RPMI8226 (cell line): ENCODE measurements around the gene HECTD2.
A peak's percentile ranks its signal among the peaks of the same experiment; 100 is the strongest.
"Not testable (repeated sequence)": the region's sequence is repeated elsewhere in the genome, so short reads cannot be mapped to it uniquely, and the experiment has no call there.

Experiments used
- DNase-seq: peaks from one replicate; pipeline ENCODE4 v3.0.0-alpha.2; 2015

HECTD2 gene

DNA sequence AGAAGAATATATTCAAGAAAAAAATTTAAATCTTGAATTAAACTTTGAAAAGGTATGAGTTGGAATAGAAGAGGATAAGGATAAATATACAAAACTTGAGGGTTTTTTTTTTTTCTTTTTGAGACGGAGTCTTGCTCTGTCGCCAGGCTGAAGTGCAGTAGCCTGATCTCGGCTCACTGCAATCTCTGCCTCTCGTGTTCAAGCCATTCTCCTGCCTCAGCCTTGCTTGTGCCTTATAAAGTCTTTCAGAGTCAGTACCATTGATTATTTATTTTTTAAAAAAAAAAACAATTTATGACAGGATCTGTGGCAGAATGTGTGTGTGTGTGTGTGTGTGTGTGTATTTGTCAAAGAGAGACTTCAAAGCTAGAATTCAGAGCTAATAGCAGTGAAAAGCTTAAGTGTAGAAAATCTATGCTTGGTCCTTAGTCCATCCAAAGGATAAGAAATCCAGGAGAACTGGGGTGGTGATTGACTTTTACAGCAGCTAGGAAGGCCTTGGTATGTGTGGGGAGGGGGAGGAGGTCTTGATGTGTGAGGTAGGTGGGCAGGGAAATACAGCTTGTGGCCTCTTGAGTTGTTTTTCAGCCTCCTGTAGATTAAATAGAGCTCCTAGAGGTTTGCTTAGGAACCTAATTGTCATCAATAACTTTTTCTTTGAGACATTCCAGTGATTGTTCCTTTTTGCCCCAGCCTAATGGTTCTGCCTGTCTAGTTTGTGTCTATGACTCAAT, 2.4 kb downstream of the HECTD2 start:
- DNase-seq = no peak

DNA sequence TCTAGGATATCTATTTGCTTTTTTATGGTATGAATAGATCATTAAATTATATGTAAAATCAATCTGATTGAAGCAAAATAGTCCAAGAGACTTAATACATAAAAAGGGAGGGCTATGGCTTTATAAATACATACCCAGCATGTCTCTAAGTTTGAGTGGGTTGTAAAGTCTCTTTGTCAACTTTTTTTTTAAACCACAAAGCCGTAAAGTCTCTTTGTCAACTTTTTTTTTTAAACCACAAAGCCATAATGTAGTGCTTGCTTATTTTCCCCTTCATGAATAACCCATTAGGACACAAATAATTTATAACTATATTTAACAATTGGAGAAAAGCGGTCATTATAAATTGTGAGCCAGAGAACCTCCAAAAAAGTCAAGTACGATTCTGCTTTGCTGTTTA, 5.7 kb downstream of the HECTD2 start:
- no peak for DNase-seq

DNA sequence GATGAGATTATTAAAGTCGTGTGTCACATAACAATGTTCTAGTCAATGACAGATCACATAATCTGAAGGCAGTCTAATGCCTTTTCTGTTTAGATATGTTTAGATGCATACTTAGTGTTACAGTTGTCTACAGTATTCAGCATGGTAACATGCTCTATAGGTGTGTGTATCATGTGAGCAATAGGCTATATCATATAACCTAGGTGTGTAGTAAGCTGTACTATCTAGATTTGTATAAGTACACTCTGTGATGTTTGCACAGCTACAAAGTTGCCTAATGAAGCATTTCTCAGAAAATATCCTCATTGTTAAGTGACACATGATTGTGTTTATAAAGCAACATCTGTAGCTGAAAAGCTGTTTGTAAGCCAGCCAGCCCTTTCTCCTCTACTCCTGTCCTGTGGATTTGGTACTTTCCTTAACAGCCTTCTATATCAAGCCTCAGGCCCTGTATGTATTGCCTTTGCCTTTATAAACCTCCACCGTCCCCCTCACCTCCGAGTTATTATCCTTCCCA, 6.3 kb downstream of the HECTD2 start:
- no peak for DNase-seq

DNA sequence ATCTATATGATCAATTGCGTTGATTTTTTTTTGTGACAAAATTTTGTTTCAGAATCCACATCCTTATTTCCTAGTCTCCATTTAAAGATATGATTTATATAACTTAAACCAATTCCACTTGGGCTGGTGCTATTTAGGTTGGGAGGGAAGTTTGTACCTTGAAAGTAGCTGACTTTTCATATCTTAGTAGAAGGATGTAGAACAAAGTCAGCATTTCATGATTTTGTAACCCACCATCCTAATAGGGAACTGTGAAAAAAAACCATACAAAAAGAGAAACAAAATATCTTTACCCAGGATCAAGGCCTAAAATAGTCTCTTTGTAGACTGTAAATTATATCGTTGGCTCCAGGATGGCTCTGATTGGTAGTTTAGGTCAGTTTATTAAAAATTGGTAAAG, 8.3 kb downstream of the HECTD2 start:
- DNase-seq = peak; percentile 47

DNA sequence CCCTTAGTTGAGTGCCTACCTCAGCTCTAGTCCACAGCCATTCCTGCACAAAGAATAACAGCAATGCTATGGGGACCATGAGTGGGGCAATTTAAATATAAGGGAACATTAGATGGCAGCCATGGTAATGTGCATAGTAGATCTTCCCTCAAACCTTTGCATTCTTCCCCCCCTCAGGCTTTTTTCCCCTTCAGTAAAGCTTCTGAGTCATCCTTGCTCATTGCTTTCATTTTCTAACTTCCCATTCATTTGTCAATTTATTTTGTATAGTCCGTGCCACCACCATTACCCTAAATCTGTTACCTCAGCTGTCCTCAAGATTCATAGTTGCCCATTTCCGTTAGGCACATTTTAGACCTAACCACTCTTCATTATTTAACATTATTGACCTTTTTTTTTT, 10.7 kb downstream of the HECTD2 start:
- DNase-seq = no peak

DNA sequence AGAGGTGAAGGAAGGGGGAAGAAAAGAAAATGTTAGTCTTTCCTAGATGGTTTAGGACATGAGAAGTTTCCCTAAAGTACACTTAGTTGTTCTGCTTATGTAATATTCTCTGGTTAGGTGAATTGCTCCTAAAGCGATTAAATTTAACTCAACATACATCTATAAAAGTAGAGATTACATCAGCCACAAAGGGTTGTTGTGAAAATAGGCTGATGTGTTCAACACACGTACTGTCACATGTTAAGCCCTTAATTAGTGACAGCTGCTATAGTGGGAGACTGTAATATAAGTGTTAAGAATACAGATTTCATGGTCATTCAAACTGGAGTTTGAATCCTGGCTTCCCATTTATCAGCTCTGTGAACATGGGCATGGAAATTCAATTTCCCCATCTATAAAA, 12.8 kb downstream of the HECTD2 start:
- no peak for DNase-seq

DNA sequence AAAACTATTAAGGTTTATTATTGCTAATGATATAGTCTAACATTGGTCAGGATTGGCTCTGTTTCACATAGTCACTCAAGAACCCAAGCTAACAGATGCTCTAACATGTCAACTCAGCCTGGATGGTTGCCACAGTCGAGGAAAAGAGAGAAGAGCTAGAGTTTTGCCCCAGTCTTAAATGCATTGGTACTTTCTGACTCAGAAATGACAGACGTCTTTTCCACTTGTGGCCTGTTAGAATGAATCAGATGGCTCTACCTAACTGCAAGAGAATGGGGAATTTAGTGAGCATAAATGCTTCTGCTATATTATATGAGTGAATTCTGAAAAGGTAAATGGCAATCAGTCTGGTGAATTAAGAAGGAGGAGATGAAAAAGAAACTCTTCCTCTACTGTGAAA, 13.9 kb downstream of the HECTD2 start:
- no peak for DNase-seq

DNA sequence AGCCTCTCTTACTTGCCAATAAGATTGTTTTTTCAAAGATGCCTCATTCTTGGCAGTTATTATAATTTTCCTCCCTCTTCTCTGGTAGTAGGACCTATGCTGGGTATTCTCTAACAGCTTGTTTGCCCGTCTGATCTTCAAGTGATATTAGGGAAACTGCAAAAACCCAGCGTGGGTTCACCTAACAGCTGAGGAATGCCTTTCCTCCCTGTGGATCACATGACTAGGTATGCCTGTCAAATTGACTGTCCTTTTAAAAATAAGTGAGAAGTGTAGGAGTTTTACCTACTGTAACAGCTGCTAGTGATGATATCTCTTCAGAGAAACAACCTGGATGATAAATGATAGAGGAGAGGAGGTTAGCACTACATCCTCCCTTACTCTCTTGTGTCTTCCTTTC, 22.0 kb downstream of the HECTD2 start:
- no peak for DNase-seq

DNA sequence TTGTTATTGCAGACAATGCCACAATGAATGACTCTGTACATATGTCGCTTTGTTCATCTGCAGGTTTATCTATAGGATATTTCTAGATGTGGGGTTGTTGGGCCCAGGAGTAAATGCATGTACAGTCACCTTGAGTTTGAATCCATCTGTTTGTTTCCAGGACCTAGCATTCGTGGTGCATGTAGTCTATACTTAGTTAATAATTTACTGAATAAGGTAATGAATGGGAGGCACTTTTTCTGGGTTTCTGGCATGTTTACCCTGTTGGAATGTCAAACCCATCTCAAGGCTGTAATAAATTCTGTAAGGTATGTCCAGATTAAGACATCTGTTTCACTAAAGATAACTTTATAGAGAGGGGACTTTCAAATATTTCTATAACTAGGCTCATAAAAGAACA, 23.5 kb downstream of the HECTD2 start:
- no peak for DNase-seq

DNA sequence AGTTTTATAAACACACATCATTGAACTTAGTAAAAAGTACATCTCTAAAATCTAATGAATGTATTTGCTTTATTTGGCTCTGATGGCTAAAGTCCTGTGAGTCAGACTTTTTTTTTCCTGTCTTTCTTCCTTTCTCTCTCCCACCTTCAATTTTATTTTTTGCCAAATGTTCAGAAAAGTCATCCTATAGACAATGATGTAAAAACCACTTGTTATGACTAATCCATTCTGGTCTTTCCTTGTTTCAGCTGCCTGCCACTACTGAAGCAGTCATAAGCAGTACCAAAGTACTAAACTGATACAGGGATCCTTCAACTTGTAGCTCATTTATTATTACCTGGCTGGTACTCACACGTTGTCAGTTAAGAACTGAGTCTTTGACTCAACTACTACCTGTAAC, 23.9 kb downstream of the HECTD2 start:
- no peak for DNase-seq

DNA sequence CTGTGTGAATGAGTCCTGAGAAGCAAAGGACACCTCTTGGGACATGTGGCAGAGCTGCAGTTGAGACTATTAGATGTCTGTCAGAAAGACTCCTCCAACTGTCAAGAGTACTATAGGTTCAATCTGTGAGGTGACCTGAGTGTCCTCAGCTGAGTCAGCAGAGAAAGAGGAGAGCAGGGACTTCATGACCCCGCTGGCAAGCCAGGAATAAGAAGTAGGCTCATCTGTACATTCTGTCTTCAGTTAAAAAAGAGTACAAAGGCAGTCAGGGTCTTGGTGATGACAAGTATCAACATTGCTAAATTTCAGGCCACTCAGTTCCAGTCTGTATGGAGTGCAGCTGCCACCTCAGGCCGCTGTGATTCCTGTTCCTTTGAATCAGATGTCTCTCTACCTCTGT, 25.1 kb downstream of the HECTD2 start:
- no peak for DNase-seq

DNA sequence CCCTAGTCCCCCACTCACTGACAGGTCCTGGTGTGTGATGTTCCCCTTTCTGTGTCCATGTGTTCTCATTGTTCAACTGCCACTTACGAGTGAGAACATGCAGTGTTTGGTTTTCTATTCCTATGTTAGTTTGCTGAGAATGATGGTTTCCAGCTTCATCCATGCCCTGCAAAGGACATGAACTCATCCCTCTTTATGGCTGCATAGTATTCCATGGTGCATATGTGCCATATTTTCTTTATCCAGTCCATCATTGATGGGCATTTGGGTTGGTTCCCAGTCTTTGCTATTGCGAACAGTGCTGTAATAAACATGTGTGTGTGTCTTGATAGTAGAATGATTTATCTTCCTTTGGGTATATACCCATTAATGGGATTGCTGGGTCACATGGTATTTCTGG, 28.1 kb downstream of the HECTD2 start:
- DNase-seq = not testable (repeated sequence)

DNA sequence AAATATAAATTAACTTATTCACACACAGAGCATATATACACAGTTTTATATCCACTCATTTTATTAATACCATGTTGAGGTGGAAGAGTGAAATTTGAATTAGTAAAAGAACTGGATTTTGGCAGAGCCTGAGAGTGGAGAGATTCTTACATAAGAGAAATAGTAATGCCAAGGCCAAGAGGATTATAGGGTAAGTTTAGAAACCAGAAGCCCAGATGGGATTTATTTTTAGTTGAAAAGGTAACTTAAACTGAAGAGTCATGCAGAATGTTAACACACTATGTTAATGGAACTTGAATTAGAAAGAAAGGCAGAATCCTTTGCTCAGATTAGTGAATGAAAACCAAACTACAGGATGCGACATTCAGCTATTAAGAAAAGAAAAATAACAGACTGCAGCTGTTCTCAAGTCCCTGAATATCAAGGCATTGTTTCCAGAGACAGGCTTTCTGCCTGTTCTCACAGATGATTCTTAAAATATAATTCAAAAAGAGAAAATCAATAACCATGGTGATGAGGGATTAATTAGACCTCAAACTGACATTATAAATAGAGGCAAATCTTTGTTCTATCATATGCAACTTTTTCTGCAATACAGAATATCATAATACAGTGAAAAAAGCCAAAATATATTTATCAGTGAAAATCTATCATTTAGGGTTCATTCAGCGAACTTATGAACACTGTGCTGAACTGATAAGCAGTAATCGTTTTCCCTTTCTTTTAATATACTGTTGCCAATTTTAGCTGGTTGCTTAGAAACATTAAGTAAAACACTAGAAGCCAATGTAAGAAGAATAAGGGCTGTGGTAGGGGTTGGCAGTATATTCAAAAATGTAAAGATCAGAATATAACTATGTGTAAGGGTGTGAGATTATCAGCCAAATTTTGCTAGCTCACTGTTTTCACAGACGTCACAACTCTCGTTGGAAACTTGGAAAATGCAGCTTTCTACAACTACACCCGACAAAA, 34.4 kb downstream of the HECTD2 start:
- DNase-seq = no peak

DNA sequence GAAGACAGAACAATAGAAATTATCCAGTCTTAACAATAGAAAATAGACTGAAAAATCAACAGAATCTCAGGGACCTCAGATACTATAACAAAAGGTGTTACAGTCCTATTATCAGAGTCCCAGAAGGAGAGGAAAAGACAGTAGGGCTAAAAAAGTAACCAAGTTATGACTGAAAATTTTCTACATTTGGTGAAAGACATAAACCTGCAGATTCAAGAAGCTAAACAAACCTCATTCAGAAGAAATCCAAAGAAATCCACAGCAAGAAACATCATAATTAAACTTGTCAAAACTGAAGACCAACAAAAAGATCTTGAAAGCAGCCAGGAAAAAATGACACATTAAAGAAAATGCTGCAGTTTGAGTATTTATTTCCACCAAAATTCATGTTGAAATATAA, 41.9 kb downstream of the HECTD2 start:
- DNase-seq = no peak

DNA sequence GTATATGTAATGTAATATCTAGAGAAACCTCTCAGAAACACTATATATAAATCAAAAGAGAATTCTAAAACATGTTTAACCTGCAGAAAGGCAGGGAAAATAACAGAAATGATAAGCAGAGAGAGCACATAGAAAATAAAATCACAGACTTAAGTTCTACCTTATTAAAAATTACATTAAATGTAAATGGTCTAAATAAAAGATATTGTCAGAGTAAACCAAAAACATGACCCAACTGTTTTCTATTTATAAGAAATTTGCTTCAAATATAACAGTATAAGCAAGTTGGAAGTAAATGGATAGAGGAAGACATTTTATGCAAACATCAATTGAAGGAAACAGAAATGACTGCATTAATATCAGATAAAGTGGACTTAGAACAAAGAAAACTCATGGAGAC, 43.4 kb downstream of the HECTD2 start:
- no peak for DNase-seq

DNA sequence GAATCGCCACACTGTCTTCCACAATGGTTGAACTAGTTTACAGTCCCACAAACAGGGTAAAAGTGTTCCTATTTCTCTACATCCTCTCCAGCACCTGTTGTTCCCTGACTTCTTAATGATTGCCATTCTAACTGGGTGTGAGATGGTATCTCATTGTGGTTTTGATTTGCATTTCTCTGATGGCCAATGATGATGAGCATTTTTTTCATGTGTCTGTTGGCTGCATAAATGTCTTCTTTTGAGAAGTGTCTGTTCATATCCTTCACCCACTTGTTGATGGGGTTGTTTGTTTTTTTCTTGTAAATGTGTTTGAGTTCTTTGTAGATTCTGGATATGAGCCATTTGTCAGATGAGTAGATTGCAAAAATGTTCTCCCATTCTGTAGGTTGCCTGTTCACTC, 45.0 kb downstream of the HECTD2 start:
- not testable (repeated sequence) for DNase-seq

DNA sequence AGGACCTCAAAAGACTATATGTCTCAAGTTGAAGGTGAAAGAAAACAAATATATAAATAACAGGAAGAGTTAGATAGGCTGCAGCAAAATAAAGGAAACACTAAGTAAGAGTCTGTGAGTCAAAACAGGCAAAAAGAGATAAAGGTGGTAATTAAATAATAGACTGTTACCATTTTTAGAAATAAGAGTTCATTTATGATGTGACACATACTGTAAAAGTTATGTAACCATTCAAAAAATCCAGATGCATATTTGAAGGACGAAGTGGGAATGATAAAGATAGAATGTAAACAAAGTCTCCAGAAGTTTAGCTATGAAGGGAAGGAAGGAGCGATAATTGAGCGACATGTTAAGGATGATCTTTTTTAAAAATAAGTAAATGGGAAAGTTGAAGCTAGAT, 50.5 kb downstream of the HECTD2 start:
- DNase-seq = no peak

DNA sequence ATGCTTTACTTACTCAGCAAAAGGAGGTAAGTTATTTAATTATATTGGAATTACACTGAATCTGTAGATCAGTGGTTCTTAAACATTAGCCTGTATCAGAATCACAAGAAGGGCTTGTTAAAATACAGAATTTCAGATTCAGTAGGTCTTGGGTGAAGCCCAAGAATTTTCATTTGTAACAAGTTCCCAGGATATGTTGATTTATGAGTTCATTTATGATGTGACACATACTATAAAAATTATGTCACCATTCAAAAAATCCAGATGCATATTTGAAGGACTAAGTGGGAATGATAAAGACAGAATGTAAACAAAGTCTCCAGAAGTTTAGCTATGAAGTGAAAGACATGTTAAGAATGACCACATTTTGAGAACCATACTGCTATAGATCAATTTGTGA, 52.3 kb downstream of the HECTD2 start:
- DNase-seq = no peak

DNA sequence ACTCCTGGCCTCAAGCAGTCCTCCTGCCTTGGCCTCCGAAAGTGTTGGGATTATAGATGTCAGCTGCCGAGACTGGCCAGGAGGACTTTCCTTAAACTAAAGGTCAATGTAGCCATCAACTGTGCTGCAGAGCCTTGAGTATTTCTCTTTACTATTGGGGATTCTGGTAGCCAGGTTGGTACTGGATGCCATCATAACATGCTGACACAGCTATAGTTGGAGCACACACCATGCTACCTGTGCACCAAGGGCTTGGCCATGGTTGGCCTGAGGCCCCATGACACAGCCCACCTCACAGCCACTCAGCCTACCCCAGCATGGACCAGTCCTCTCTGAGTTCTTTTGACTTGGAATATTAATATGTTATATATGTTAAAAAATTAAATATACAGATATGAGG, 54.4 kb downstream of the HECTD2 start:
- no peak for DNase-seq

DNA sequence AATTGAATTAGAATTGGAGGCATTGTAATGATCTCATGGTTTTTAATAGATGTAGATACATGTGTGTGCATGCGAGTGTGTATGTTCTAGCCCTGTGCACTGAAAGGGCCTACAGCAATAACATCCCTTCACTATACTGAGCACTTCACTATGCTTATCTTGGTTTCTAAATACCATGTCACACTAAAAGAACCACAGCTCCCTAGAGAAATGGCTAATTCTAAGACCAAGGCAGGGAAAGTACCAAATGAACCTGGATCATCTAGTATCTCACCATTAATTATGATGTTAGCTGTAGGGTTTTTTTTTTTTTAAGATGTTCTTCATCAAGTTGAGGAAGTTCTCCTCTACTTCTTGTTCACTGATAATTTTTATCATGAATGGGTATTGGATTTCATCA, 55.1 kb downstream of the HECTD2 start:
- DNase-seq = no peak

DNA sequence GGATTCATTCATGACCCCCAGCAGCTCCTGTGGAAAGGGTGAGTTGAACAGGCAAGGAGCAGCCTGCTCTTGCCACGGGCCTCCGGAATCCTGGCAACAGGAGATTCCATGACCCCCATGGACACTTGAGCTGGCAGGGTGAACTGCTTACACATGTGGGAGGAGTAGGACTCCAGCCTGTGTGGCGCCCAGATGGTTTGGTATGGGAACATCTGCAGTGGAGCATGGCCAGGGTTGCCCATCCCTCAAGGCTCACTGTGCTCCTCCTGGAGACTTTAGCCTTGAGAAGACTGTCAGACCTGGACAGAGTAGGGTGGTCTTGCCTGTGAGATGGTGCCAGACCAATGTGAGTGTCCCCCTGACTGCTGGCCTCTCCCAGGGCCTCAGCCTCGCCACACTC, 57.0 kb downstream of the HECTD2 start:
- DNase-seq = no peak

DNA sequence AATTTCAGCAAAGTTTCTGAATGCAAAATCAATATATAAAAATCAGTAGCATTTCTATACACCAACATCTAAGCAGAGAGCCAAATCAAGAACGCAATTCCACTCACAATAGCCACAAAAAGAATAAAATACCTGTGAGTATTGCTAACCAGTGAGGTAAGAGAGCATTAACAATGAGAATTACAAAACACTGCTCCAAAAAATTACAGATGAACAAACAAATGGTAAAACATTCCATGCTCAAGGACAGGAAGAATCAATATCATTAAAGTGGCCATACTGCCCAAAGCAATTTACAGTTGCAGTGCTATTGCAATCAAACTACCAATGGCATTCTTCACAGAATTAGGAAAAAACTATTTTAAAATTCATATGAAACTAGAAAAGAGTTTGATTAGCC, 61.5 kb downstream of the HECTD2 start:
- no peak for DNase-seq

DNA sequence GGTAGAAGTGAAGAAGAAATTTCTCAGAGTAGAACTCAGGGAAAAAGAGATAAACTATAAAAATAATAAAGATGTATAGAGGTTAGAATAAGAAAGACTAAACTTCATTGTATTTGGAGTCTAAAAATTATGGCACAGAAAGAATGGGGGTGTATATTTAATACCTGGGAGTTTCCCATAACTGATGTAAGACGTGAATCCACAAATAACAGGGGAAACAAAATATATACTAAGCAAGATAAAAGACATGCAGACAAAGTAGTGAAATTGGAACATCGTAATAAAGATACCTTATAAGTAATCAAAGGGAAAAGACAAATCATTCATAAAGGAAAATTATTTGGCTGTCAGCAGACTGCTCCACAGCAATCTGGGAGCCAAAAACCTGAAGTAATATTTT, 62.8 kb downstream of the HECTD2 start:
- no peak for DNase-seq

DNA sequence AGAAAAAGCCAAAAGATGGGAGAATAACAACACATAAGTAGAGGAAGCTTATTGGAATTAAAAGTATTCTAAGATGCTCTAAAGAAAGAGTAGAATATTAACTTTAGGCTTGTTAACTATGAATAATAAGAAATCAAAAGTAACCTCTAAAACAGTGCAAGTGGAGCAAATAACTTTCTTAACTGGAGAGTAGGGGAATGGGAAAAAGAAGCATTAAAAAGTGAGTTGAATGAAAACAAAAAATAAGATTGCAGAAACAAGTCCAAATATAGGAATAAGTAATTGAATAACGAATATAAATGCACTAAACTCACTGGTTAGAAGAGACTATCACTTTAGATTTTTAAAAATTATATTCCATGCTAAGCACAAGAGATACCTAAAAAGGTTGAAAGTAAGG, 63.9 kb downstream of the HECTD2 start:
- no peak for DNase-seq
